Fibroblast of lung (primary cell): ENCODE results near the gene EIF4EBP2.

Experiments used
- CTCF ChIP-seq, 2 donors: IDR thresholded peaks in 1 of 2; conservative IDR thresholded peaks in 1 of 2; 1 replicate in 1 of 2; 2 replicates in 1 of 2; pipeline ENCODE4 v1.5.1; 2011 to 2012; ENCODE audit warnings: low read length in 2 of 2, control low read depth in 1 of 2, inconsistent platforms in 1 of 2, low read depth in 1 of 2, mild to moderate bottlenecking in 1 of 2
- EZH2 ChIP-seq: IDR thresholded peaks from 2 replicates; pipeline ENCODE4 v1.5.1; 2012; ENCODE audit warnings: low read length, control low read depth, mild to moderate bottlenecking; ENCODE audit errors: missing control alignments

DNA sequence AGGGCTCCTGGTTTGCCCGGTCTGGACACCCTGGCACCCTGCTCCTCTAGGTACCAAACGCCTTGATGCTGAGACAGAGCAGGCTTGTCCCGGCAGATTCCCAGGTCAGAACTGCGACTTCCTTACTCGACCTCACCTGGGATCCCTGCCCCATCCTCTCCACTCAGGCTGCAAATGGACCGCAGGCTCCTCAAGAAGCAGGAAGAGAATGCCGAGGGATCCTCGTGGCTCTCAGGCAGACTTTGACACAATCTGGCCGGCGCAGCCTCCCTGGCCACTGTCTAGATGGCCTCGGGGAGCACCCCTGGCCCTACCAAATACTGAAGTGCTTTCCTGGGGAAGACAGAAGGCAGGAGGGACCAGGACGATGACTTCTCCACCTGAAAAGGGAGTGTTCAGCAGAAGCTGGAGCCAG is 38.0 kb downstream of the EIF4EBP2 start:
- TF ChIP-seq CTCF (conservative IDR thresholded peaks at IDR 0.05 in 1 of 2, IDR thresholded peaks at IDR 0.05 in 1 of 2; ENCODE audit: low read depth in 1 of 2, low read length in 2 of 2), result no peak
- no peak for TF ChIP-seq EZH2
